ENCODE measurements around the gene DTYMK. TPM values are rescaled to one million over a fixed set of nuclear protein-coding genes. Genes with fewer than 3 reads are reported as not detected.

The DTYMK gene
- total and polyA plus RNA-seq, 10 of the 15 experiments (the other 5 are each of a cell fraction or from before 2014, with no cell fraction given), result 7.0 to 220 (median 59.3) TPM

DNA sequence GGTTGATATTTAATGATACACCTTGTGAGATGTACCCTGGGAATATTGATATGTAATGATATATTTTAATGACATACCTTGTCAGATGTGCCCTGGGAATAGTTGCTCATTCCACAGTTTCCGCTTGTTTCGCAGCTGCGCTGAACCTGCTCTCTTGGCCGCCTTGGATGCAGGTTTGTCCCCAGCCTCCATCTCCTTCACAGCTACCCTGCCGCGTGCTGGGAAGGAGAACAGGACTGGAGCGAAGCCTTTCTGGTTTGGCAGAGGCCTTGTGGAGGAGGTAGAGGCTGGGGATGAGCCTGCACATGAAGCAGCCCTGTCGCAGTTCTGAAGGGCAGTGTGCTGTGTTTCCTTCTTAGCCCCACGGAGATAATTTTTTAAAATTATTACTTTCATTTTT lies 34.5 kb downstream of the DTYMK start:
- no TSS peak for BruUV-seq (replicated peaks)
- no peak for FAIRE-seq

More for the DNA sequence above, 34.5 kb downstream of the DTYMK start:
- no peaks in the 10 kb centered on the region; the same call in 1 of the 2 replicates for H4K20me1 ChIP-seq (ENCODE audit: control insufficient read depth, insufficient read depth)
- RAD21 ChIA-PET (ENCODE audit: unreplicated experiment), result no interaction called here
- H2AFZ ChIP-seq (ENCODE audit: control insufficient read depth, low read depth, low read length), result no peak overlapping the region
- no peaks in the 10 kb centered on the region for H3K4me1 ChIP-seq (ENCODE audit: control insufficient read depth, insufficient read depth, low read length)
- CTCF ChIA-PET, result no interaction called here
- ATAC-seq (no peak), DNase-seq (ENCODE audit: low read depth, low spot score) (no peak)
- no peaks in the 10 kb centered on the region for H3K27me3 ChIP-seq (replicated peaks in 1 of 2; ENCODE audit: control insufficient read depth in 2 of 2, insufficient read depth in 2 of 2, low read length in 1 of 2)
- H3K9me3 ChIP-seq (replicated peaks; ENCODE audit: control insufficient read depth, insufficient read depth, low read length), result no peaks in the 10 kb centered on the region
- intact Hi-C loops (cut with micrococcal nuclease; ENCODE audit: unreplicated experiment), result no loop called here
- no peak overlapping the region for H3K4me2 ChIP-seq (ENCODE audit: control insufficient read depth, insufficient read depth)
- peaks cover 3% of the 10 kb centered on the region for H3K79me2 ChIP-seq (ENCODE audit: control insufficient read depth, insufficient read depth, low read length)
- TF ChIP-seq RUNX3 (IDR thresholded peaks at IDR 0.05; ENCODE audit: low read length), result no peak
- TF ChIP-seq, protein P1, sequence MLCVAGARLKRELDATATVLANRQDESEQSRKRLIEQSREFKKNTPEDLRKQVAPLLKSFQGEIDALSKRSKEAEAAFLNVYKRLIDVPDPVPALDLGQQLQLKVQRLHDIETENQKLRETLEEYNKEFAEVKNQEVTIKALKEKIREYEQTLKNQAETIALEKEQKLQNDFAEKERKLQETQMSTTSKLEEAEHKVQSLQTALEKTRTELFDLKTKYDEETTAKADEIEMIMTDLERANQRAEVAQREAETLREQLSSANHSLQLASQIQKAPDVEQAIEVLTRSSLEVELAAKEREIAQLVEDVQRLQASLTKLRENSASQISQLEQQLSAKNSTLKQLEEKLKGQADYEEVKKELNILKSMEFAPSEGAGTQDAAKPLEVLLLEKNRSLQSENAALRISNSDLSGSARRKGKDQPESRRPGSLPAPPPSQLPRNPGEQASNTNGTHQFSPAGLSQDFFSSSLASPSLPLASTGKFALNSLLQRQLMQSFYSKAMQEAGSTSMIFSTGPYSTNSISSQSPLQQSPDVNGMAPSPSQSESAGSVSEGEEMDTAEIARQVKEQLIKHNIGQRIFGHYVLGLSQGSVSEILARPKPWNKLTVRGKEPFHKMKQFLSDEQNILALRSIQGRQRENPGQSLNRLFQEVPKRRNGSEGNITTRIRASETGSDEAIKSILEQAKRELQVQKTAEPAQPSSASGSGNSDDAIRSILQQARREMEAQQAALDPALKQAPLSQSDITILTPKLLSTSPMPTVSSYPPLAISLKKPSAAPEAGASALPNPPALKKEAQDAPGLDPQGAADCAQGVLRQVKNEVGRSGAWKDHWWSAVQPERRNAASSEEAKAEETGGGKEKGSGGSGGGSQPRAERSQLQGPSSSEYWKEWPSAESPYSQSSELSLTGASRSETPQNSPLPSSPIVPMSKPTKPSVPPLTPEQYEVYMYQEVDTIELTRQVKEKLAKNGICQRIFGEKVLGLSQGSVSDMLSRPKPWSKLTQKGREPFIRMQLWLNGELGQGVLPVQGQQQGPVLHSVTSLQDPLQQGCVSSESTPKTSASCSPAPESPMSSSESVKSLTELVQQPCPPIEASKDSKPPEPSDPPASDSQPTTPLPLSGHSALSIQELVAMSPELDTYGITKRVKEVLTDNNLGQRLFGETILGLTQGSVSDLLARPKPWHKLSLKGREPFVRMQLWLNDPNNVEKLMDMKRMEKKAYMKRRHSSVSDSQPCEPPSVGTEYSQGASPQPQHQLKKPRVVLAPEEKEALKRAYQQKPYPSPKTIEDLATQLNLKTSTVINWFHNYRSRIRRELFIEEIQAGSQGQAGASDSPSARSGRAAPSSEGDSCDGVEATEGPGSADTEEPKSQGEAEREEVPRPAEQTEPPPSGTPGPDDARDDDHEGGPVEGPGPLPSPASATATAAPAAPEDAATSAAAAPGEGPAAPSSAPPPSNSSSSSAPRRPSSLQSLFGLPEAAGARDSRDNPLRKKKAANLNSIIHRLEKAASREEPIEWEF (IDR thresholded peaks at IDR 0.05; ENCODE audit: insufficient replicate concordance, low read depth, low read length), result no peak
- SMC1A ChIA-PET (ENCODE audit: uncharacterized antibody, unreplicated experiment), result no interaction called here
- POLR2A ChIA-PET, result interaction anchor here (0.6 kb wide), 1 partner anchor 41 kb away, joined by 4 read pairs; no protein-coding TSS in a partner anchor
- in situ Hi-C loops (cut with MboI), result loop anchor here (10.0 kb wide), 1 partner anchor 797 kb away; no protein-coding TSS in a partner anchor
- H3K36me3 ChIP-seq (ENCODE audit: control insufficient read depth in 2 of 2, insufficient read depth in 2 of 2, low read length in 1 of 2), result peaks cover 9 to 33% of the 10 kb centered on the region in 2 experiments
- no peak overlapping the region for H3K4me3 ChIP-seq
- no peak overlapping the region for H3K27ac ChIP-seq (ENCODE audit: control insufficient read depth, insufficient read depth)
- H3K9ac ChIP-seq (ENCODE audit: control insufficient read depth, insufficient read depth, low read length), result no peak overlapping the region
- 97% methylated on average over 9 of the region's 9 CpGs for WGBS (ENCODE audit: insufficient coverage, insufficient replicate concordance, low lambda C conversion rate, missing lambda C conversion rate)

Data from GM12878 (cell line).